COLO668 (cell line): ENCODE results near the gene CAVIN4.

Source experiments
- DNase-seq: peaks from one replicate; lab custom pipeline; 2025; ENCODE audit not compliant: unreplicated experiment; lab: John Stamatoyannopoulos, UW

Gene CAVIN4, protein sequence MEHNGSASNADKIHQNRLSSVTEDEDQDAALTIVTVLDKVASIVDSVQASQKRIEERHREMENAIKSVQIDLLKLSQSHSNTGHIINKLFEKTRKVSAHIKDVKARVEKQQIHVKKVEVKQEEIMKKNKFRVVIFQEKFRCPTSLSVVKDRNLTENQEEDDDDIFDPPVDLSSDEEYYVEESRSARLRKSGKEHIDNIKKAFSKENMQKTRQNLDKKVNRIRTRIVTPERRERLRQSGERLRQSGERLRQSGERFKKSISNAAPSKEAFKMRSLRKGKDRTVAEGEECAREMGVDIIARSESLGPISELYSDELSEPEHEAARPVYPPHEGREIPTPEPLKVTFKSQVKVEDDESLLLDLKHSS

GRCh38 chr9:100577776-100578448, at the start of gene CAVIN4:
Gene CAVIN4 (plus strand): TSS chr9:100578079. CDS start chr9:100578144, 65 bp downstream.
- no peak for DNase-seq

DNA sequence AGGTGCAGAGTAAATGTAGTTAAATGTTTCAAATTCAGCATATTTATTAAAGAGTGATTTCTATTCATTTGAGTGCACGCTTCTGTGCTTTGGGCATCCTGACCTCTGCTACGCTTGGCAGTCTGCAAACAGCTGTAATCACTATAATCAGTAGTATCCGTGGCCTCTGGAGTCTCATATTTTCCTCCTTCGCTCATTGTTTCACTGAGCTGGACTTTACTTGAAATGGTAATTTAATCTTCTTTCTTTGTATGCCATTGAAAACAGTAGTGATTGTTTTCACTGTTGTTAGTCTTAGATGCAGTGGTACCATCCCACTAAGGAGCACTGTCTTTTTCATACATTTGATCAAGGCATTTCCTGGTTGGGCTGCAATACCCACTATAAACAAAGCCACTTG, 43.5 kb upstream of the CAVIN4 start:
- no peak for DNase-seq

DNA sequence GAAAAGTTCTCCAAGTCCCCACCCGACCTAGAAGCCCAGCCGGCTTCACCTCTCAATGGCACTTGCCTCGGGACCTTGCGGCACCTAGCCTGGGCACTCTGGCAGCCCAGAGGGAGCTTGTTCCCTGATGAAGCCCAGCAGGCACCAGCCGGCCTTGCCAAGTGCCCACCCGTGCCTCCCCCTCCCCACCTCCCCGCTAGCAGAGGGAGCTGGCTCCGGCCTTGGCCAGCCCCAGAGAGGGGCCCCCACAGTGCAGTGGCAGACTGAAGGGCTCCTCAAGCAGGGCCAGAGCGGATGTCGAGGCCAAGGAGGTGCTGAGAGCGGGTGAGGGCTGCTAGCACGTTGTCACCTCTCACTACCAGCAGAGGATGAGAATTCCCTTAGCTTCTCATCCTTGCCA, 37.6 kb upstream of the CAVIN4 start:
- DNase-seq = no peak

DNA sequence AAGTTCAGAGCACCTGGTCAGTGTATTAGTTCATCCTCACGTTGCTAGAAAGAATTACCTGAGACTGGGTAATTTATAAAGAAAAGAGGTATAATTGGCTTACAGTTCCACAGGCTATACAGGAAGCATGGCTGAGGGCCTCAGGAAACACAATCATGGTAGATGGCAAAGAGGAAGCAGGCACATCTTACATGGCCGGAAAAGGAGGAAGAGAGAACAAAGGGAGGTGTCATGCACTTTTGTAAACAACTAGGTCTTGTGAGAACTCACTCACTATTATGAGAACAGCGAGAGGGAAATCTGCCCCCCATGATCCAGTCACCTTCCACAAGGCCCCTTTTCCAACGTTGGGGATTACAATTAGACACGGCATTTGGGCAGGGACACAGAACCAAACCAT, 28.8 kb upstream of the CAVIN4 start:
- DNase-seq = no peak

DNA sequence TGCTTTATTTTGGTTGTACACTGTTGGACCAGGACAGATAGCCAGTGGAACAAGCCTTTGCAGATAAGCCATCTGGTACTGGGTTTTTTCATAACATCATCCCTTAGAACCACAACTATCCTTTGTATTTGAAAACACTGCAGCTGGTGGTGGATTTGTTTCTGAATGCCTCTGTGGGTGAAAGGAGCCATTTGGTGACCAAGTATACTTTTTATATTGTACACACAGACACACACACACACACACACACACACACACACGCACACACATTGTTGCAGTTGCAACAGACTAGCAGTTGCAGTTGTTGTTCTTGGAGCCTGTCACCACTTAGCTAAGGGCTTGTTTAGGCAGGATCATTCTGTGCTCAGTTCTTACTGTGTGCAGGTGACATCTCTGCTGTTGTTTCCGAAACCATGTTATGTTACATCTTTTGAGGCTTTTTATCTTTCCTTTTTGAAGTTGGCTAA, 22.9 kb upstream of the CAVIN4 start:
- DNase-seq = no peak

DNA sequence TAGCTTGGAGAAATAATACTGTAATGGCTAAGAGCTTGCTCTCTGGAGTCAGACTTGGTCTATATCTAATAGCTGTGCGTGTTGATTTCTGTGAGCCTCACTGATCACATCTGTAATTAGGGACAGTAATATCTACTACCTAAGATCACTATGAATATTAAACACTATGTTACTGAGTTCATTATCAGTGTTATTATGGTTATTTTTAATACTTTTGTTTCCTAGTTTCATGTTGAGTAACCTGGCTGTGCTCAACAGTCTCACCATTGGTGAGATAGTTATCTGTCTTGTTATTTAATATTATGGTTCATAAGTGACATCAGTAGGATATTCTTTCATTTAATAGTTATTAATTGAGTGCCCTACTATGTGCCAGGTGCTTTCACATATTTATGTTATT, 22.4 kb upstream of the CAVIN4 start:
- DNase-seq = no peak

- no peak for DNase-seq
Measured at GRCh38 chr9:100557053-100557452, 20.8 kb upstream of the CAVIN4 start.

- no peak for DNase-seq
Measured at GRCh38 chr9:100561256-100561655, 16.6 kb upstream of the CAVIN4 start.

DNA sequence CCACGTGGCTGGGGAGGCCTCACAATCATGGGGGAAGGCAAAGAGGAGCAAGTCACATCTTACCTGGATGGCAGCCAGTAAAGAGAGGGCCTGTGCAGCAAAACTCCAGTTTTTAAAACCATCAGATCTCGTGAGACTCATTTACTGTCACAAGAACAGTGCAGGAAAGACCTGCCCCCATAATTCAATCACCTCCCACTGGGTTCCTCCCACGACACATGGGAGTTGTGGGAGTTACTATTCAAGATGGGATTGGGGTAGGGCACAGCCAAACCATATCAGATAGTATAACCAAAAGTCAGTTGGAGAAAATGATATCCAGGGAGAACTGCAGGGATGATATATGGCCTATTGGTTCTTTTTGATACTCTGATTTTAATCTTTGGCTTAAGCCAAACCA, 10.0 kb upstream of the CAVIN4 start:
- DNase-seq = no peak

DNA sequence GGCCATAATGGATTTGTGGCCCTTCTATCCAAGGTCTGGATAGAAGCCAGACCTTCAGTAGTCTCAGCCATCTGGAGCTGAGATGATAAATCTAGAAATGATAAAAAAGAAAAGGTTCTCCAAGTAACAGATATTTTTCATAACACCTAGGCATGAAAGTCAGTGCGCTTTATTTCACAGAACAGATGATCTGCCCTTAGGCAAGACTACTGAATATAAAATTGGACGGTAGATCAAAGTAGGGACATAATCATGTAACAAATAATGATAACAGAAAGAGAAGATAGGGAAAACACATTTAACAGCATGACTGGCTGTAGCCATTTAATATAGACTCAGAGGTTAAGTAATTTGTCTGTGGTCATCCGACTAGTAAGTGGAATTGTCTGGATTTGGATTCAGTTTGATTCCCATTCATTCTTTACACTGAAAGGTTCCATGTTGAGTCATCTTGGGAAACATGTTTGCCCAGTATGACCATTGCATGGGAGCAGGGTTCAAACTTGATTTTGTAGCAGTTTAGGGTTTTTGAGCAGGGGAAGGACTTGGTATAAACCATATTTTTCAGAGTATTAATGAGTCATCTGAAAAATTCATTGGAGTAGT, 4.1 kb upstream of the CAVIN4 start:
- DNase-seq = no peak

DNA sequence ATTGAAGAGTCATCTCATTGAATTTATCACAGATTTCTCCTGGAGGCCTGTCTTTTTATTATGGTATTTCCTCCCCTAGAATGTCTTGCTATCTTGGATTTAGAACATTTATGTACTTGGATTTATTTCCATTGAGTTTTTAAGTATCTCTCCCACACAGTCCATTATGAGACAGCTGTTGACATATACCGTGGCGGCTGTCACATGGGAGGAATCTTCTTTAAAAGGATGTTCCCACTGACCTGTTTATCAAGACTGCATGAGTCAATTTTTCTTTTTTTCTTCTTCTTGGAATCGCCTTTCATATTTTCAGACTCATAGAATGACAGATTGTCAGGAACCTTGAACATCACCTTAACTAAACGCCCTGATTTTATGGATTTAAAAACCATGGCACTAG, 2.9 kb upstream of the CAVIN4 start:
- DNase-seq = no peak

GRCh38 chr9:100575765-100576386, 2.0 kb upstream of the CAVIN4 start:
- DNase-seq = no peak

GRCh38 chr9:100578610-100579009, 731 bp downstream of the CAVIN4 start:
- DNase-seq = no peak

GRCh38 chr9:100579665-100580064, 1.8 kb downstream of the CAVIN4 start:
- DNase-seq = no peak

GRCh38 chr9:100580257-100580656, 2.4 kb downstream of the CAVIN4 start:
- no peak for DNase-seq

DNA sequence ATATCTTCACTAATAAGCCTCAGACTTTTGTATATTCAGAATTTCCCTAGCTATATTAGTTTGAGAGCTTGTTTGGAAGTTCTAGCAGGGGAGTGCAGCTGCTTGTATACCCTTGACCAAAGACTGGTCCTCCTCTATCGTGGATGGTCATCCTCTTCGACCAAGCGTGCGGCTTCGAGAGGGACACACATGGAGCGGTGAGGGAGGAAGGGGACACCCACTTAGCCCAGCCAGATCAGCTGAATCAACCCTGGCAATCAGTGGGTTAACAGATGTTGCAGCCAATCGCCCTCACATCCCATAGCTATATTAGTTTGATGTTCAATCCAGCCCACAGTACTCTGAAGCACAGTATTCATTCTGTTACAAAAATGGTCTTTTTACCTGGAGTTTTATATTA, 3.2 kb downstream of the CAVIN4 start:
- no peak for DNase-seq

DNA sequence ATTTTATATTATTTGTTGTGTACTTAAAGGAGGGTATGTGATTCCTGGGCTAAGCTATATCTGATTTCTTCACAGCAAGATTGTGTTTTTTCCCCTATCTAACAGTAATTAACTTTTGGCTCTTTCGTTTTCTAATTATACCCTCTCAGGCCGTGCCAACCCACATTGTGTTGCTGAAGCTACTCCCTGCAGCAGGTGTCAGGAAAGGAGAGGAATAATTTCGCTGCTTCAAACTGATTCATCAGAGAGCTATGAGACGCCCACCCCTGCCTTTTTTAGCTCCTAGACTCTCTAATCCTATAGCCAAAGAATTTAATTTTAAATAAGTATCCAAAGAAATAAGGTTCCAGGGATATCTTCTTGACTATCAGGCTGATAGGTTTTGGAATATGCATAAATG, 3.8 kb downstream of the CAVIN4 start:
- DNase-seq = no peak

GRCh38 chr9:100583014-100583802, 5.3 kb downstream of the CAVIN4 start:
- DNase-seq = no peak

GRCh38 chr9:100584951-100585350, 7.1 kb downstream of the CAVIN4 start:
- DNase-seq = no peak

- DNase-seq = no peak
Measured at GRCh38 chr9:100586093-100586492, 8.2 kb downstream of the CAVIN4 start.

DNA sequence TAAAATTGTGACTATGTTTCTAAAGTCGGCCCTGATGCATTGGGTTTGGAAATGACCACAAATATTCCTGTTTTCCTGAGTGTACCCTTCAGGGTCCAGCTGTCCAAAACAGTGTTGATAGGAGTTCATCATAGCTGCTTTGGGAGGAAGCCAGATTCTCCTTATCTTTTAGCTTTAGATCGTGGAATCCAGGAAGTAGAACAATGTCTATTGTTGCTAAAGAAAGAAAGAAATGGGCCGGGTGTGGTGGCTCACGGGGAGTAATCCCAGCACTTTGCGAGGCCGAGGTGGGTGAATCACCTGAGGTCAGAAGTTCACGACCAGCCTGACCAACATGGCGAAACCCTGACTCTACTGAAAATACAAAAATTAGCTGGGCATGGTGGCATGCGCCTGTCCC, 9.5 kb downstream of the CAVIN4 start:
- no peak for DNase-seq
